ENCODE results near the gene SCN5A. TPM values are rescaled to one million over a fixed set of nuclear protein-coding genes. Genes with fewer than 3 reads are reported as not detected.

Gene SCN5A
- total RNA-seq, 2 experiments from 2014 or later, result 0.20 to 0.52 TPM

DNA sequence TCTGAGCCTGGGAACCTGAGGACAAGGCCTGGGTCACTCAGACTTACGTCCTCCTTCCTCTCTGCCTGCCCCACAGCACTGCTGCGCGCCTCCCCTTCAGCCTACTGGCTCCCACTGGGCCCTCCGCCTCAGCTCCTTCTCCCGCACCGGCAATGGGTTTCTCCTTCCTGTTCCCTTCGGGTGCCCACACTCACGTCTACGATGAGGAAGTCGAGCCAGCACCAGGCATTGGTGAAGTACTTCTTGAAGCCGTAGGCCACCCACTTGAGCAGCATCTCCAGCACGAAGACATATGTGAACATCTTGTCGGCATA, 83.3 kb downstream of the SCN5A start:
- no peak for DNase-seq
- no peak overlapping the region for H3K4me3 Mint-ChIP-seq
- no peaks in the 10 kb centered on the region for H3K27me3 Mint-ChIP-seq
- no peaks in the 10 kb centered on the region for H3K4me1 Mint-ChIP-seq (ENCODE audit: low read depth)
- no peak for ATAC-seq
- intact Hi-C loops (cut with micrococcal nuclease), result no loop called here
- H3K27ac Mint-ChIP-seq, result no peak overlapping the region
- no peaks in the 10 kb centered on the region for H3K36me3 Mint-ChIP-seq (ENCODE audit: low read depth)
- no peak for TF ChIP-seq CTCF (IDR thresholded peaks at IDR 0.05)
- CTCF ChIA-PET, result no interaction called here
- H3K9me3 Mint-ChIP-seq, result no peaks in the 10 kb centered on the region
- POLR2A ChIA-PET, result interaction anchor here (0.6 kb wide), 1 partner anchor 213 kb away, joined by 3 read pairs; no protein-coding TSS in a partner anchor

DNA sequence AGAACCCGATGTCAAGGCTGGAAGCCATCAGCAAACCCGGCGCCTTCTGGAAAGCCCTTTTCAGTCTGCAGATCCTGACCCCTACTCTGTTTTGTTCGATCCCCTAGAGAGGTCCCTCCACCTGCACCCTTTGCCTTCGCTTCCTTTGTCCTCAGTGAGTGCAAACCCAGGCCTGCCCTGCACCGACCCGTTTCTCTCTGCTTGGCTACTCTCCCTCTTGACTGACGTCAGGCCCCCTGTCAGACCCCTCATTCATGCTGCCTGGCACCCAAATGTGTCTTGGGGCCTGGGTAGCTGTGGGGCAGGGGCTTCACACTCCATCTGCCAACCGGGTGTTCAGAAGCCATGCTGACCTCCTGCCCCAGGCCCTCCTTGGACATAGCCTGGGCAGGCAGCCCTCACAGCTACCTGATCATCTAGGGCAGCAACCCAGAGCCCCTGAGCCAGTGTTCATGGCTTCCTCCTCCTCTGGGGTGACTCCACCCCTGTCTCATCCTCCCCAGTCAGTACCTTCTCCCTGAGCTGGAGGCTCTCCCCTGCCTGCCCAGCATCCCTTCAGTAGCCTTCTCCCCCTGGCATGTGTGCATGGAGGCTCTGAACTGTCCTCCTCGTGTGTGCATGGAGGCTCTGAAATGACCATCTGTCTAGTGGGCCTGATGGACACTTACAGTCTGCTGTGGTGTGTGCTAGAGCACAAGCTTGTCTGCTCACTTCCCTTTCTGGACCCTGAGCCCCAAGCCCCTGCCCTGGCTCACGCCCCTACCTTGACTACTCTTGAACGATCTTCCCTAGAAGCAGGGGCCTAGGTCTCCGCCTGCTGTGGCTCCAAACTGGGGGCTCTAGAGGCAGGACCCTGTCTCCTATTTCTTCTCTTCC, 83.9 kb downstream of the SCN5A start:
- Mint-ChIP-seq H3K9me3 (no peaks in the 10 kb centered on the region), H3K4me1 (ENCODE audit: low read depth) (no peaks in the 10 kb centered on the region), H3K36me3 (ENCODE audit: low read depth) (no peaks in the 10 kb centered on the region), H3K4me3 (no peak overlapping the region), H3K27me3 (no peaks in the 10 kb centered on the region), H3K27ac (no peak overlapping the region)
- ATAC-seq, result no peak
- no peak for DNase-seq
- POLR2A ChIA-PET, result interaction anchor here (0.6 kb wide), 1 partner anchor 213 kb away, joined by 3 read pairs; no protein-coding TSS in a partner anchor
- CTCF ChIA-PET, result no interaction called here
- intact Hi-C loops (cut with micrococcal nuclease), result no loop called here
- no peak for TF ChIP-seq CTCF (IDR thresholded peaks at IDR 0.05)

GRCh38 chr3:38564631-38565338, 84.7 kb downstream of the SCN5A start:
- no peak for DNase-seq
- ATAC-seq, result no peak
- TF ChIP-seq CTCF (IDR thresholded peaks at IDR 0.05), result no peak

GRCh38 chr3:38563886-38564270, 85.6 kb downstream of the SCN5A start:
- no peak for DNase-seq
- Mint-ChIP-seq H3K4me1 (ENCODE audit: low read depth) (no peaks in the 10 kb centered on the region), H3K9me3 (no peaks in the 10 kb centered on the region), H3K36me3 (ENCODE audit: low read depth) (no peaks in the 10 kb centered on the region), H3K4me3 (no peak overlapping the region), H3K27me3 (no peaks in the 10 kb centered on the region), H3K27ac (no peak overlapping the region)
- ChIA-PET CTCF (no interaction called here), POLR2A (no interaction called here)
- intact Hi-C loops (cut with micrococcal nuclease), result no loop called here
- no peak for ATAC-seq
- no peak for TF ChIP-seq CTCF (IDR thresholded peaks at IDR 0.05)

More at GRCh38 chr3:38564631-38565338, 84.7 kb downstream of the SCN5A start:
- H3K27me3 Mint-ChIP-seq, result no peaks in the 10 kb centered on the region
- POLR2A ChIA-PET, result no interaction called here
- no peaks in the 10 kb centered on the region for H3K4me1 Mint-ChIP-seq (ENCODE audit: low read depth)
- CTCF ChIA-PET, result no interaction called here
- no peak overlapping the region for H3K4me3 Mint-ChIP-seq
- no peaks in the 10 kb centered on the region for H3K9me3 Mint-ChIP-seq
- H3K27ac Mint-ChIP-seq, result no peak overlapping the region
- no peaks in the 10 kb centered on the region for H3K36me3 Mint-ChIP-seq (ENCODE audit: low read depth)
- intact Hi-C loops (cut with micrococcal nuclease), result no loop called here
